Nephron progenitor cell (in vitro differentiated cells): ENCODE results near the gene LASP1NB.
A peak's percentile ranks its signal among the peaks of the same experiment; 100 is the strongest.

Experiments
- DNase-seq: peaks from one replicate; pipeline ENCODE4 v3.0.0; 2021
- H3K27ac Mint-ChIP-seq: 2 replicates; pipeline ENCODE4 v1.8.0; 2021; ENCODE audit warnings: mild to moderate bottlenecking, moderate library complexity, mixed read lengths
- H3K27me3 Mint-ChIP-seq: 2 replicates; pipeline ENCODE4 v1.8.0; 2021; ENCODE audit warnings: mild to moderate bottlenecking, low read depth, mixed read lengths; ENCODE audit not compliant: poor library complexity
- H3K36me3 Mint-ChIP-seq: 2 replicates; pipeline ENCODE4 v1.8.0; 2021; ENCODE audit warnings: low read depth, mixed read lengths
- H3K4me1 Mint-ChIP-seq: 2 replicates; pipeline ENCODE4 v1.8.0; 2021; ENCODE audit warnings: mixed read lengths
- H3K4me3 Mint-ChIP-seq: 2 replicates; pipeline ENCODE4 v1.8.0; 2021; ENCODE audit warnings: mild to moderate bottlenecking, moderate library complexity, mixed read lengths
- H3K9me3 Mint-ChIP-seq: 2 replicates; pipeline ENCODE4 v1.8.0; 2021; ENCODE audit warnings: mild to moderate bottlenecking, moderate library complexity, mixed read lengths
- TF ChIP-seq, protein P1 (sequence below): fragments of 200-600 bp; sonication (generic); IDR thresholded peaks from 2 replicates; pipeline ENCODE4 v1.5.0; 2021; ENCODE audit warnings: antibody characterized with exemption

The LASP1NB gene

GRCh38 chr17:38958326-38958725 lies 32.9 kb downstream of the LASP1NB start:
- TF ChIP-seq, protein P1, sequence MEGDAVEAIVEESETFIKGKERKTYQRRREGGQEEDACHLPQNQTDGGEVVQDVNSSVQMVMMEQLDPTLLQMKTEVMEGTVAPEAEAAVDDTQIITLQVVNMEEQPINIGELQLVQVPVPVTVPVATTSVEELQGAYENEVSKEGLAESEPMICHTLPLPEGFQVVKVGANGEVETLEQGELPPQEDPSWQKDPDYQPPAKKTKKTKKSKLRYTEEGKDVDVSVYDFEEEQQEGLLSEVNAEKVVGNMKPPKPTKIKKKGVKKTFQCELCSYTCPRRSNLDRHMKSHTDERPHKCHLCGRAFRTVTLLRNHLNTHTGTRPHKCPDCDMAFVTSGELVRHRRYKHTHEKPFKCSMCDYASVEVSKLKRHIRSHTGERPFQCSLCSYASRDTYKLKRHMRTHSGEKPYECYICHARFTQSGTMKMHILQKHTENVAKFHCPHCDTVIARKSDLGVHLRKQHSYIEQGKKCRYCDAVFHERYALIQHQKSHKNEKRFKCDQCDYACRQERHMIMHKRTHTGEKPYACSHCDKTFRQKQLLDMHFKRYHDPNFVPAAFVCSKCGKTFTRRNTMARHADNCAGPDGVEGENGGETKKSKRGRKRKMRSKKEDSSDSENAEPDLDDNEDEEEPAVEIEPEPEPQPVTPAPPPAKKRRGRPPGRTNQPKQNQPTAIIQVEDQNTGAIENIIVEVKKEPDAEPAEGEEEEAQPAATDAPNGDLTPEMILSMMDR, result no peak
- no peak overlapping the region for H3K27ac Mint-ChIP-seq
- H3K4me1 Mint-ChIP-seq, result no peaks in the 10 kb centered on the region
- H3K36me3 Mint-ChIP-seq, result no peaks in the 10 kb centered on the region
- H3K9me3 Mint-ChIP-seq, result no peaks in the 10 kb centered on the region
- DNase-seq, result no peak
- H3K4me3 Mint-ChIP-seq, result no peak overlapping the region
- peaks cover 10% of the 10 kb centered on the region for H3K27me3 Mint-ChIP-seq

DNA sequence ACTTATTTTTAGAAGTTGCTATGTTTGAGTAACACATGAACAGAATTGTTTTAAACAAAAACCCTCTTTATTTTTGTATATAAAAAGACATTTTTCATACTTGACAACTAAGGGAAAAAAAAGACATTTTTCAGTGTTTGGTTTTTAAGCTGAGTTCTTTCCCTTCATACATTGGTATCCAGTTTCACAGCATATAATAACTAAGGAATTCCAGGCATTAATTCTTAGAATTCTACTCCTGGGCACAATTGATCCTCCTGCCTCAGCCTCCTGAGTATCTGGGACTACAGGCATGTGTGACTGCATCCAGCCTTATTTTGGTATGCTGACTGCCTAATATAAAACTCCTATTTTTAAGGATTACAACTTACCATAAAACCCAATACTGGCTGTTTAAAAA lies 33.3 kb downstream of the LASP1NB start:
- Mint-ChIP-seq H3K4me1 (no peaks in the 10 kb centered on the region), H3K36me3 (no peaks in the 10 kb centered on the region), H3K27me3 (peaks cover 10% of the 10 kb centered on the region), H3K27ac (no peak overlapping the region), H3K4me3 (no peak overlapping the region), H3K9me3 (no peaks in the 10 kb centered on the region)
- TF ChIP-seq, protein P1, result no peak
- no peak for DNase-seq

DNA sequence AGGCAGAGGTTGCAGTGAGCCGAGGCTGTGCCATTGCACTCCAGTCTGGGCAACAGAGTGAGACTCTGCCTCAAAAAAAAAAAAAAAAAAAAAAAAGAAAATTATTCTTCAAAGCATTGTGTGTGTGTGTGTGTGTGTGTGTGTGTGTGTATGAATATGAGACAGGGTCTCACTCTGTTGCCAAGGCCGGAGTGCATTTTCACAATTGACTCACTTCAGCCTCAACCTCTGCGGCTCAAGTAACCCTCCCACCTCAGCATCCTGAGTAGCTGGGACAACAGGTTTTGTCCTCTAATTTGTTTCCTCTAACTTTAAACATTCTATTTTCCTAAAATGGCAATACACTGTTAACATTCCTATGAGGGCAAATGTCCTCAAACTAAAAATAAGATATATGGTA lies 34.1 kb downstream of the LASP1NB start:
- no peaks in the 10 kb centered on the region for H3K36me3 Mint-ChIP-seq
- no peak overlapping the region for H3K27ac Mint-ChIP-seq
- TF ChIP-seq, protein P1, result no peak
- no peak overlapping the region for H3K4me3 Mint-ChIP-seq
- peaks cover 10% of the 10 kb centered on the region for H3K27me3 Mint-ChIP-seq
- no peaks in the 10 kb centered on the region for H3K9me3 Mint-ChIP-seq
- no peak for DNase-seq
- no peaks in the 10 kb centered on the region for H3K4me1 Mint-ChIP-seq

DNA sequence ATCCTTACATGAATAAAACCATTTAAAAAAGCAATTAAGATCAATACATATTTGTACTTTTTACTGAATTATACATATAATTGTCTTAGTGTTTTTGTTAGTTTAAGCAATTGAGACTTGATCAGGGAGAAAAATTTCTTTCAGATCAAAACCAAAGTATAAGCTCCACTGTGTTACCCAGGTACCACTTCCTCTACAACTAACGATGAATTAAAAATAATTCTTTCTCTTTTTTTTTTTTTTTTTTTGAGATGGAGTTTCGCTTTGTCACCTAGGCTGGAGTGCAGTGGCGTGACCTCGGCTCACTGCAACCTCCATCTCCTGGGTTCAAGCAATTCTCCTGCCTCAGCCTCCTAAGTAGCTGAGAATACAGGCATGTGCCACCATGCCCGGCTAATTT lies 35.0 kb downstream of the LASP1NB start:
- Mint-ChIP-seq H3K27ac (no peak overlapping the region), H3K36me3 (no peaks in the 10 kb centered on the region), H3K4me3 (no peak overlapping the region), H3K4me1 (no peaks in the 10 kb centered on the region), H3K9me3 (no peaks in the 10 kb centered on the region), H3K27me3 (peaks cover 10% of the 10 kb centered on the region)
- DNase-seq, result no peak
- TF ChIP-seq, protein P1, result no peak

- peaks cover 1% of the 10 kb centered on the region for H3K9me3 Mint-ChIP-seq
- DNase-seq, result no peak
- no peaks in the 10 kb centered on the region for H3K4me1 Mint-ChIP-seq
- TF ChIP-seq, protein P1, result no peak
- H3K4me3 Mint-ChIP-seq, result no peak overlapping the region
- peaks cover 10% of the 10 kb centered on the region for H3K27me3 Mint-ChIP-seq
- H3K27ac Mint-ChIP-seq, result no peak overlapping the region
- H3K36me3 Mint-ChIP-seq, result no peaks in the 10 kb centered on the region
Measured at GRCh38 chr17:38961413-38961812, 36.0 kb downstream of the LASP1NB start.

GRCh38 chr17:38967290-38967738 lies 41.9 kb downstream of the LASP1NB start, which contains the start of gene FBXO47:
FBXO47 (minus strand) TSS chr17:38967403; CDS start chr17:38963025, 4,378 bp downstream.
- Mint-ChIP-seq H3K4me3 (no peak within 1 kb of the TSS), H3K27ac (no peak within 1 kb of the TSS), H3K27me3 (peaks cover 9% of the 10 kb centered on the region), H3K36me3 (peaks cover 4% of the 10 kb centered on the region), H3K9me3 (peaks cover 12% of the 10 kb centered on the region), H3K4me1 (peaks cover 6% of the 10 kb centered on the region)
- TF ChIP-seq, protein P1, result no peak
- peak; percentile 56 for DNase-seq
